ENCODE data around the gene RSRC1. TPM values are rescaled to one million over a fixed set of nuclear protein-coding genes. Genes with fewer than 3 reads are reported as not detected.

The RSRC1 gene
- total RNA-seq, 1 donor from 2014 or later, result 80.5 TPM

- Mint-ChIP-seq H3K27me3 (ENCODE audit: insufficient read depth, low read depth) (peaks cover 48% of the 10 kb centered on the region), H3K36me3 (no peaks in the 10 kb centered on the region), H3K27ac (no peak overlapping the region), H3K9me3 (no peaks in the 10 kb centered on the region), H3K4me3 (no peak overlapping the region), H3K4me1 (peaks cover 4% of the 10 kb centered on the region)
- no peak overlapping the region for H3K27ac ChIP-seq
- H3K79me2 ChIP-seq (ENCODE audit: low read depth), result no peaks in the 10 kb centered on the region
- H3F3A ChIP-seq (ENCODE audit: low read depth), result peaks cover 8% of the 10 kb centered on the region
- H3K9me3 ChIP-seq (ENCODE audit: low read depth), result no peaks in the 10 kb centered on the region
- no peak overlapping the region for H3K4me2 ChIP-seq
- TF ChIP-seq EZH2 (IDR thresholded peaks at IDR 0.05), result no peak
- TF ChIP-seq, protein P1, sequence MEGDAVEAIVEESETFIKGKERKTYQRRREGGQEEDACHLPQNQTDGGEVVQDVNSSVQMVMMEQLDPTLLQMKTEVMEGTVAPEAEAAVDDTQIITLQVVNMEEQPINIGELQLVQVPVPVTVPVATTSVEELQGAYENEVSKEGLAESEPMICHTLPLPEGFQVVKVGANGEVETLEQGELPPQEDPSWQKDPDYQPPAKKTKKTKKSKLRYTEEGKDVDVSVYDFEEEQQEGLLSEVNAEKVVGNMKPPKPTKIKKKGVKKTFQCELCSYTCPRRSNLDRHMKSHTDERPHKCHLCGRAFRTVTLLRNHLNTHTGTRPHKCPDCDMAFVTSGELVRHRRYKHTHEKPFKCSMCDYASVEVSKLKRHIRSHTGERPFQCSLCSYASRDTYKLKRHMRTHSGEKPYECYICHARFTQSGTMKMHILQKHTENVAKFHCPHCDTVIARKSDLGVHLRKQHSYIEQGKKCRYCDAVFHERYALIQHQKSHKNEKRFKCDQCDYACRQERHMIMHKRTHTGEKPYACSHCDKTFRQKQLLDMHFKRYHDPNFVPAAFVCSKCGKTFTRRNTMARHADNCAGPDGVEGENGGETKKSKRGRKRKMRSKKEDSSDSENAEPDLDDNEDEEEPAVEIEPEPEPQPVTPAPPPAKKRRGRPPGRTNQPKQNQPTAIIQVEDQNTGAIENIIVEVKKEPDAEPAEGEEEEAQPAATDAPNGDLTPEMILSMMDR (IDR thresholded peaks at IDR 0.05), result peak; percentile 63
- no peaks in the 10 kb centered on the region for H3K36me3 ChIP-seq
- H3K27me3 ChIP-seq, result peaks cover 76% of the 10 kb centered on the region
- DNase-seq (ENCODE audit: low spot score), result peak; percentile 49
- H4K20me1 ChIP-seq (ENCODE audit: low read depth), result peaks cover 26% of the 10 kb centered on the region
- no peak overlapping the region for H2AFZ ChIP-seq (replicated peaks)
- H3K4me1 ChIP-seq, result no peaks in the 10 kb centered on the region
- H3K9ac ChIP-seq, result no peak overlapping the region
- H3K4me3 ChIP-seq, result no peak overlapping the region
These were observed 18.4 kb upstream of the RSRC1 start for GRCh38 chr3:158091531-158091930.

DNA sequence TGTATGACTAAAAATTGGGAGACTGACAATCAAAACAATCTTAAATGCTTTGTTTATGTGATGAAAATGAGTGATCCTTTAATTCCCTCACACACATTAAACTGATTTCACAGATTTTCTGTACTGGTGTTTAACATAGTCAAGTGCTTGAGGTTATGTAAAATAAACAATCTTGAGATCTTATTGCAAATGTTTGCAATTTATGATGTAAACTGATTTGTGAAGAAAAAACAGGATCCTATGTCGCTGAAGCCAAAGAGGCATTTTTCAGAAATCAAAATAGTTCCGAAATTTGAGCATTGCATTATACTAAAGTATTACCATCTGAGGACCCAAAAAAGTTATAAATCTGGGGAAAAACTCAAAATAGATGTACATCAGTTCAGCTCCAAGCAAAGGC lies 16.4 kb upstream of the RSRC1 start:
- Histone ChIP-seq H3F3A (ENCODE audit: low read depth) (peaks cover 11% of the 10 kb centered on the region), H3K36me3 (no peaks in the 10 kb centered on the region), H3K27me3 (peaks cover 96% of the 10 kb centered on the region), H4K20me1 (ENCODE audit: low read depth) (peaks cover 41% of the 10 kb centered on the region), H3K9me3 (ENCODE audit: low read depth) (no peaks in the 10 kb centered on the region), H2AFZ (replicated peaks) (no peak overlapping the region), H3K27ac (no peak overlapping the region), H3K79me2 (ENCODE audit: low read depth) (no peaks in the 10 kb centered on the region), H3K4me2 (no peak overlapping the region), H3K4me3 (no peak overlapping the region), H3K4me1 (peaks cover 5% of the 10 kb centered on the region), H3K9ac (no peak overlapping the region)
- H3K36me3 Mint-ChIP-seq, result no peaks in the 10 kb centered on the region
- TF ChIP-seq, protein P1 (IDR thresholded peaks at IDR 0.05), result no peak
- no peak for TF ChIP-seq EZH2phosphoT487 (IDR thresholded peaks at IDR 0.05)
- no peak for TF ChIP-seq EZH2 (IDR thresholded peaks at IDR 0.05)
- peaks cover 13% of the 10 kb centered on the region for H3K4me1 Mint-ChIP-seq
- H3K4me3 Mint-ChIP-seq, result no peak overlapping the region
- peaks cover 67% of the 10 kb centered on the region for H3K27me3 Mint-ChIP-seq (ENCODE audit: insufficient read depth, low read depth)
- no peak overlapping the region for H3K27ac Mint-ChIP-seq
- H3K9me3 Mint-ChIP-seq, result no peaks in the 10 kb centered on the region
- no peak for DNase-seq (ENCODE audit: low spot score)

DNA sequence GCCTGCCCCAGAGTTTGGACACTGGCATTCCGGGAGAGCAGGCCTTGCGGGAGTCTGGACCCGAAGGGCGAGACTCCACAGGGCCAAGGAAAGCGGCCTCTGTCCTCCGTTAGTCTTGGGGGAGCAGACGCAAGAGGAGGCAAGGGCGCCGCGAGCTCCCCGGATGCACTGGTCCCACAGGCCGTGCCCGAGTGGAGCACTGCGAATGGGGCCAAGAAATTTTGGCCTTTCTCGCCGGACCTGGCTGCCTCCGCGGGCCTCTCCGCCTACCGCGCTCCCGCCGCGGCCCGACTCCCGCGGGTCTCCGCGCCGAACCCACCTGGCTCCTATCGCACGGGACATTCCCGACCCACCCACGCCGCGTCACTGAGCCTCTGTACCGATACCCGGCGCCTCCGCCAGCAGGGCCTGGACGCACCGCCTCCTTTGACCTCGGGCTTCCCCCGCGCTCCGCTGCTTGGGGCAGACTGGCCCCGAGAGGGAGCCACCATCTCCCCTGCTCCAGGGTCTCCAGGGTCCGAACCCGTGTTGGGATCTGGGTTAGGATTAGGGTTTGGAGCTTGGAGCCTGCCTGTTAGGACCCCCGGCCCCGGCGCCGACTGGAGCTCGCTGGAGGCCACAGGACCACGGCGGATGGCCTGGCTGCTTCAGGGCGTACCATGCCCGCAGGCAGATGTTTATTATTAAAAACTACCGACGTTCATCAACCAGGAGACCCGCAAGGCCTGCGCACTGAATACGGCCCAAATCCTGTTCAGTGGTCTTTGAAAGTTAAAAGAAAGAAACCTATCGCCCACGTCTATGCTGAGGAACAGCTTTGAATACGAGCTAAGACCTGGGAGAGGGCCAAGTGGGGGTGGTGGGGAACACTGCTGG lies 15.4 kb upstream of the RSRC1 start:
- peaks cover 16% of the 10 kb centered on the region for H3F3A ChIP-seq (ENCODE audit: low read depth)
- peaks cover 76% of the 10 kb centered on the region for H3K27me3 Mint-ChIP-seq (ENCODE audit: insufficient read depth, low read depth)
- H3K9me3 Mint-ChIP-seq, result no peaks in the 10 kb centered on the region
- no peak overlapping the region for H3K27ac ChIP-seq
- no peak overlapping the region for H3K27ac Mint-ChIP-seq
- DNase-seq (ENCODE audit: low spot score), result peak; percentile 84
- H3K9ac ChIP-seq, result no peak overlapping the region
- peak overlapping the region; percentile 49 for H3K4me3 ChIP-seq
- H4K20me1 ChIP-seq (ENCODE audit: low read depth), result peaks cover 51% of the 10 kb centered on the region
- no peaks in the 10 kb centered on the region for H3K36me3 Mint-ChIP-seq
- H3K9me3 ChIP-seq (ENCODE audit: low read depth), result no peaks in the 10 kb centered on the region
- TF ChIP-seq, protein P1 (IDR thresholded peaks at IDR 0.05), result peak; percentile 57
- peak; percentile 75 for TF ChIP-seq EZH2phosphoT487 (IDR thresholded peaks at IDR 0.05)
- peak; percentile 88 for TF ChIP-seq EZH2 (IDR thresholded peaks at IDR 0.05)
- peak overlapping the region; percentile 91 for H3K4me2 ChIP-seq
- peaks cover 5% of the 10 kb centered on the region for H3K4me1 ChIP-seq
- H3K79me2 ChIP-seq (ENCODE audit: low read depth), result no peaks in the 10 kb centered on the region
- peaks cover 13% of the 10 kb centered on the region for H3K4me1 Mint-ChIP-seq
- H3K36me3 ChIP-seq, result no peaks in the 10 kb centered on the region
- H3K4me3 Mint-ChIP-seq, result peak overlapping the region; percentile 64
- H2AFZ ChIP-seq (replicated peaks), result peak overlapping the region; percentile 80
- peaks cover 100% of the 10 kb centered on the region for H3K27me3 ChIP-seq

All from neural progenitor cell (in vitro differentiated cells).